GM10248 (cell line): Measurements from ENCODE around the gene OR4D11.
"Not testable (repeated sequence)": the region's sequence is repeated elsewhere in the genome, so short reads cannot be mapped to it uniquely, and the experiment has no call there.

Experiments
- CTCF ChIA-PET: fragments of 300-600 bp; sonication (Branson Sonifier 250); formaldehyde crosslinking; extraction: SDS; loops from one replicate; lab custom pipeline; 2021; ENCODE audit warnings: antibody characterized with exemption; lab: Yijun Ruan, JAX
- POLR2A ChIA-PET: fragments of 350-650 bp; sonication (Branson Sonifier 250); formaldehyde crosslinking; extraction: SDS; loops from one replicate; lab custom pipeline; 2020; ENCODE audit warnings: antibody characterized with exemption; lab: Yijun Ruan, JAX
- DNase-seq: peaks from one replicate; pipeline ENCODE4 v3.0.0; 2012; ENCODE audit errors: extremely low spot score
- TF ChIP-seq, protein P1 (sequence below): IDR thresholded peaks from 2 replicates; pipeline ENCODE4 v1.5.1; 2012; ENCODE audit warnings: mild to moderate bottlenecking, low read depth; ENCODE audit errors: extremely low read depth, missing control alignments, control extremely low read depth

The OR4D11 gene

DNA sequence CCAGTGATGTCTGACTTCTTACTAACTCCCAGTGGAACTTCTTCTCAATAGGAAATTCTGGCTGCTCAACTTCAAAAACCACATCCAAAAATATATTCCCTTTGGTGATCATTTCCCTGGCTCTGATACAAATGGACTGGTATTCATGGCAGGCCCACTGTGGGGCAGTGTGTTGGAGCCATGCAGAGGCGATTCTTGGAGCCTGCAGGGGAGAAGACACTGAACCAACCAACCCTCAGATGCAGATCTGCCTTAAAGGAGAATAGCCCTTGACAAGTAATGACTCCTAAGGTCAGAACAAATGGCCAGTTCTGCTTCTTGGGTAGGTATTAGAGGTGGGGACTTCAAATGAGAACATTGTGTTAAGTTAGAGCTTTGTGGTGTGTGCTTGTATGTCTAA, 20.2 kb downstream of the OR4D11 start:
- ChIA-PET POLR2A (no interaction called here), CTCF (no interaction called here)
- TF ChIP-seq, protein P1, sequence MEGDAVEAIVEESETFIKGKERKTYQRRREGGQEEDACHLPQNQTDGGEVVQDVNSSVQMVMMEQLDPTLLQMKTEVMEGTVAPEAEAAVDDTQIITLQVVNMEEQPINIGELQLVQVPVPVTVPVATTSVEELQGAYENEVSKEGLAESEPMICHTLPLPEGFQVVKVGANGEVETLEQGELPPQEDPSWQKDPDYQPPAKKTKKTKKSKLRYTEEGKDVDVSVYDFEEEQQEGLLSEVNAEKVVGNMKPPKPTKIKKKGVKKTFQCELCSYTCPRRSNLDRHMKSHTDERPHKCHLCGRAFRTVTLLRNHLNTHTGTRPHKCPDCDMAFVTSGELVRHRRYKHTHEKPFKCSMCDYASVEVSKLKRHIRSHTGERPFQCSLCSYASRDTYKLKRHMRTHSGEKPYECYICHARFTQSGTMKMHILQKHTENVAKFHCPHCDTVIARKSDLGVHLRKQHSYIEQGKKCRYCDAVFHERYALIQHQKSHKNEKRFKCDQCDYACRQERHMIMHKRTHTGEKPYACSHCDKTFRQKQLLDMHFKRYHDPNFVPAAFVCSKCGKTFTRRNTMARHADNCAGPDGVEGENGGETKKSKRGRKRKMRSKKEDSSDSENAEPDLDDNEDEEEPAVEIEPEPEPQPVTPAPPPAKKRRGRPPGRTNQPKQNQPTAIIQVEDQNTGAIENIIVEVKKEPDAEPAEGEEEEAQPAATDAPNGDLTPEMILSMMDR, result no peak
- DNase-seq, result no peak

DNA sequence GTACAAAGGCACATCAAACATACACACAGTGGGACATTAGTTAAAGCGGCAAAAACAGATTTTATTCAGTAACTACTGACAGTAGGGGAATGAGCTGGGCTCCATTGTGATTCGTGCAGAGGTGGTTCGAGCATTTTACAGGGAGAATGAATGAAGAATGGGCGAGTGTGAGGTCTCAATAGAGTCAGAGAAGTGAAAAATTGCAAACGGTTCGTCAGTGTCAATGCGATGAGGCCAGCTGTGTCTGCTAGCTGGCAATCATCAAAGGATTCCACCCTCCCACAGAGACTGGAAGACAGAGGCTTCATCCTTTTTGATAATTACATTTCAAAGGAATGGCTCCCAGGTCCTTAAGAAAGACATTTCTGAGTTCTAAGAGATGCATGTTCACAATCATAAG, 25.3 kb downstream of the OR4D11 start:
- ChIA-PET POLR2A (no interaction called here), CTCF (interaction anchor here (1.4 to 1.6 kb wide), 2 partner anchors 8 to 20 kb away, joined by 4 to 8 read pairs; no protein-coding TSS in a partner anchor)
- no peak for DNase-seq
- TF ChIP-seq, protein P1, result no peak

DNA sequence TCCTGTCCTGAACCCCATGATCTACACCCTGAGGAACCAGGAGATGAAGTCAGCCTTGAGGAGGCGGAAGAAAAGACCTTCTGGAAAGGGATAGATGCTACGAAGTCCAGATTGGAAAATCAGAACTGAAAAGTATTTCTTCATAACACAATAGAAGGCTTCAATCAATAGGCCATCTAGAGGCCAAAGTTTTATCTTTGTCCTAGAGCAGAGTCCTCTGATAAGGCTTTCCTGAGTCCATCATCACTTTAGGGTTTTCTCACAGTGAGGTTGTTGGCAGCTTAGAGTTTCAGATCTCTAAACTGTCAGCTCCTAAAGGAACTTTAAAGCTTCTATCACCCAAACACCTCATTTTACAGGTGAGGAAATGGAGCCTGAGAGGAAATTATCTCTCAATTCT, 29.2 kb downstream of the OR4D11 start:
- ChIA-PET CTCF (interaction anchor here (0.7 to 3.2 kb wide), 4 partner anchors 33 to 160 kb away, joined by 3 to 15 read pairs (median 3); no protein-coding TSS in a partner anchor), POLR2A (no interaction called here)
- TF ChIP-seq, protein P1, result no peak

DNA sequence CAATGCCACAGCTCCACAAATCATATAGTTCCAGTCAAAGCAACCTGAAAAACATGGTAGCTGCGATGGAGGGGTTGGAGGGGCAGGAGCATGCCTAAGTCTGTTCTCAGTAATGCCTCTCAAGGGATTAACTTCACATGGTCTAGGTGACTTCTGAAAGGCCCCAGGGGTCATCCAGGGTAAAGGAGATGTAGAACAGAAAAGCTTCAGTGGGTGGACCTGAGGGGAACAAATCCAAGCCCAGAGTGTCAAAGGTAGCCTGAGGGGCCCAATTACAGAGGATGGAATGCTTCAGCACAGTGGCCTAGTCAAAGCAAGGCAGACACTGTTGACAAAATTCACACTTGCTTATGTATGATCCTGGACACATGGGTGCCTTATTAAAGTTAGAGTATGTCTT, 31.3 kb downstream of the OR4D11 start:
- TF ChIP-seq, protein P1, result no peak
- ChIA-PET CTCF (interaction anchor here (3.2 kb wide), 1 partner anchor 145 kb away, joined by 15 read pairs; no protein-coding TSS in a partner anchor), POLR2A (no interaction called here)
- no peak for DNase-seq

More for the DNA sequence above, 29.2 kb downstream of the OR4D11 start:
- DNase-seq, result no peak

DNA sequence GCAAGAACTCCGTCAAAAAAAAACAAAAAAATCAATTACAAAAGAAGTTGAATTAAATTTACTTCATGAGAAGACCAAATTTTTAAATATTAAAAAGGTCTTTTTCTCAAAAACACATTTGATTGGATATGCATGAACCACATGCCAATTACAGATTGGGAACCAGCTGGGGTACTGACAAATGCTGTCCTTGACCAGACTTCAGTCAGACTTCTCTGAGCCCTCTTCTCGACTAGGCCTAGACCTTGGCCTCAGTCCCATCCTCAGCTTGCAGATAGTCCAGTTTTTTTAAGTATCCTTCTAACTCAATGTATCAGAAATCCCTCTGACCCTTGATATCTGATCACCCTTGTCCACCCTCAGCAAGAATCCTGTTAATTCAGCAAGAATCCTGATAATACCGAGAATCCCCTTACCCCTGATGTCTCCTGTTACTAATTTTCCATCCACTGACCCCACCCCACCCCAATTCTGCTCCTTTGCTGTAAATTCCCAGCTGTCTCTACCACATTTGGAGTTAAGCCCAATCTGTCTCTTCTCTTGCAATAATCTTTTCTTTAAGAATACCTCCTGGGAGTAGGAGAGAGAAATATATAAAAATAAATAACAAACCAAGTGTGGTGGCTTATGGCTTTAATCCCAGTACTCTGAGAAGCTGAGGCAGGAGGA, 38.9 kb downstream of the OR4D11 start:
- TF ChIP-seq, protein P1, result no peak
- CTCF ChIA-PET, result interaction anchor here (1.8 kb wide), 1 partner anchor 138 kb away, joined by 7 read pairs; no protein-coding TSS in a partner anchor
- no peak for DNase-seq
- POLR2A ChIA-PET, result no interaction called here

DNA sequence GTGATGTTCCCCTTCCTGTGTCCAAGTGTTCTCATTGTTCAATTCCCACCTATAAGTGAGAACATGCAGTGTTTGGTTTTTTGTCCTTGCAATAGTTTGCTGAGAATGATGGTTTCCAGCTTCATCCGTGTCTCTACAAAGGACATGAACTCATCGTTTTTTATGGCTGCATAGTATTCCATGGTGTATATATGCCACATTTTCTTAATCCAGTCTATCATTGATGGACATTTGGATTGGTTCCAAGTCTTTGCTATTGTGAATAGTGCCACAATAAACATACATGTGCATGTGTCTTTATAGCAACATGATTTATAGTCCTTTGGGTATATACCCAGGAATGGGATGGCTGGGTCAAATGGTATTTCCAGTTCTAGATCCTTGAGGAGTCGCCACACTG, 40.3 kb downstream of the OR4D11 start:
- CTCF ChIA-PET, POLR2A ChIA-PET, DNase-seq: not testable (repeated sequence)

DNA sequence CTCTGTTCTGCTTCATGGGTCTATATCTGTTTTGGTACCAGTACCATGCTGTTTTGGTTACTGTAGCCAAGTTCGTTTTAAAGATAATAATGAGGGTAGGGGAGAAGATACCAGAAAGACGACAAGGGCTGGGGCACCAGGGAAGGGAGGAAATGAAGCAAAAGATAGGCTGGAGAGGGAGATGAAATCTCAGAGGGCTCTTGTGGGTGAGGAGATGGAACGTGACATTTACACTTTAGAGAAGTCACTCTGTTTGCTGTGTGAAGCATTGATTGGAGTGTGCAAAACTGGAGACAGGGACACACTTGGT, 41.4 kb downstream of the OR4D11 start:
- CTCF ChIA-PET, result no interaction called here
- DNase-seq, result no peak
- TF ChIP-seq, protein P1, result no peak
- POLR2A ChIA-PET, result no interaction called here
